Inferior parietal cortex (tissue), 1 donor: Measurements from ENCODE around the gene SYTL1.

Experiments
- DNase-seq: peaks from one replicate; pipeline ENCODE4 v3.0.0-alpha.2; 2016; ENCODE audit errors: extremely low spot score

The SYTL1 gene

GRCh38 chr1:27403065-27403726, 61.4 kb downstream of the SYTL1 start:
- DNase-seq = no peak
